ENCODE data around the gene BEND2. TPM values are rescaled to one million over a fixed set of nuclear protein-coding genes. Genes with fewer than 3 reads are reported as not detected.

BEND2 gene
- total and polyA plus RNA-seq, 10 of the 15 experiments (the other 5 are each of a cell fraction or from before 2014, with no cell fraction given), result not detected

GRCh38 chrX:18220786-18221185 is at the start of gene BEND2 (continued):
- no peak for TF ChIP-seq NRF1 (conservative IDR thresholded peaks at IDR 0.05; ENCODE audit: low read depth, low read length)
- TF ChIP-seq CBFB (IDR thresholded peaks at IDR 0.05; ENCODE audit: low read depth), result no peak
- no peak for TF ChIP-seq ASH2L (IDR thresholded peaks at IDR 0.05; ENCODE audit: borderline replicate concordance, low read depth)

- RAD21 ChIA-PET (ENCODE audit: unreplicated experiment), result no interaction called here
- no peak for TF ChIP-seq EGR1 (IDR thresholded peaks at IDR 0.05; ENCODE audit: borderline replicate concordance in 1 of 2, low read depth in 2 of 2, low read length in 2 of 2)
- TF ChIP-seq NFIC (IDR thresholded peaks at IDR 0.05; ENCODE audit: low read depth, low read length), result no peak
- no peak for TF ChIP-seq IRF3 (IDR thresholded peaks at IDR 0.05)
- TF ChIP-seq ZBTB40 (IDR thresholded peaks at IDR 0.05; ENCODE audit: borderline replicate concordance), result no peak
- no peak for TF ChIP-seq STAT1 (conservative IDR thresholded peaks at IDR 0.05)
- TF ChIP-seq TARDBP (IDR thresholded peaks at IDR 0.05; ENCODE audit: borderline replicate concordance), result no peak
- TF ChIP-seq ASH2L (IDR thresholded peaks at IDR 0.05; ENCODE audit: borderline replicate concordance, low read depth), result no peak
- no peak for TF ChIP-seq TBL1XR1 (IDR thresholded peaks at IDR 0.05; ENCODE audit: low read depth, low read length)
- no peak for TF ChIP-seq ZNF622 (IDR thresholded peaks at IDR 0.05)
- TF ChIP-seq ATF3 (IDR thresholded peaks at IDR 0.05; ENCODE audit: borderline replicate concordance, extremely low read depth, low read depth, low read length), result no peak
- TF ChIP-seq ATF7 (IDR thresholded peaks at IDR 0.05; ENCODE audit: low read depth), result no peak
- no peak for TF ChIP-seq CEBPB (IDR thresholded peaks at IDR 0.05; ENCODE audit: borderline replicate concordance in 1 of 2, low read depth in 2 of 2, low read length in 2 of 2)
- TF ChIP-seq RAD51 (IDR thresholded peaks at IDR 0.05), result no peak
- no peak for TF ChIP-seq ZZZ3 (IDR thresholded peaks at IDR 0.05; ENCODE audit: control insufficient read depth, insufficient read length, low read depth)
Observed at GRCh38 chrX:18255059-18255458, 34.4 kb upstream of the BEND2 start.

More at GRCh38 chrX:18255059-18255458, 34.4 kb upstream of the BEND2 start:
- no peak overlapping the region for H2AFZ ChIP-seq (ENCODE audit: control insufficient read depth, low read depth, low read length)
- H3K79me2 ChIP-seq (ENCODE audit: control insufficient read depth, insufficient read depth, low read length), result no peaks in the 10 kb centered on the region
- in situ Hi-C loops (cut with MboI), result no loop called here
- H3K4me3 ChIP-seq, result no peak overlapping the region
- ATAC-seq (no peak), DNase-seq (ENCODE audit: low read depth, low spot score) (no peak), FAIRE-seq (no peak)
- ChIA-PET SMC1A (ENCODE audit: uncharacterized antibody, unreplicated experiment) (interaction anchor here (1.2 kb wide), 1 partner anchor 9 kb away, joined by 3 read pairs; no protein-coding TSS in a partner anchor), POLR2A (no interaction called here), CTCF (interaction anchor here (1.4 kb wide), 1 partner anchor 16 kb away, joined by 4 read pairs; no protein-coding TSS in a partner anchor)
- H3K4me1 ChIP-seq (ENCODE audit: control insufficient read depth, insufficient read depth, low read length), result no peaks in the 10 kb centered on the region
- 43% methylated on average over 1 of the region's 1 CpG for WGBS (ENCODE audit: insufficient coverage, insufficient replicate concordance, low lambda C conversion rate, missing lambda C conversion rate)
- intact Hi-C loops (cut with micrococcal nuclease; ENCODE audit: unreplicated experiment), result no loop called here
- H3K36me3 ChIP-seq (ENCODE audit: control insufficient read depth in 2 of 2, insufficient read depth in 2 of 2, low read length in 1 of 2), result no peaks in the 10 kb centered on the region
- no peaks in the 10 kb centered on the region for H3K27me3 ChIP-seq (replicated peaks in 1 of 2; ENCODE audit: control insufficient read depth in 2 of 2, insufficient read depth in 2 of 2, low read length in 1 of 2)
- H3K27ac ChIP-seq (ENCODE audit: control insufficient read depth, insufficient read depth), result no peak overlapping the region
- H3K9ac ChIP-seq (ENCODE audit: control insufficient read depth, insufficient read depth, low read length), result no peak overlapping the region
- no peak overlapping the region for H3K4me2 ChIP-seq (ENCODE audit: control insufficient read depth, insufficient read depth)
- BruUV-seq (replicated peaks), result no TSS peak
- H4K20me1 ChIP-seq (ENCODE audit: control insufficient read depth, insufficient read depth), result no peaks in the 10 kb centered on the region
- no peaks in the 10 kb centered on the region for H3K9me3 ChIP-seq (replicated peaks; ENCODE audit: control insufficient read depth, insufficient read depth, low read length)

Data from GM12878 (cell line).